Measurements from ENCODE around the gene CNOT9. TPM values are rescaled to one million over a fixed set of nuclear protein-coding genes. Genes with fewer than 3 reads are reported as not detected.

Gene CNOT9
- total RNA-seq, 1 experiment from 2014 or later = 59.9 TPM

- Mint-ChIP-seq H3K27me3 (ENCODE audit: insufficient read depth, unreplicated experiment) (no peaks in the 10 kb centered on the region), H3K9me3 (ENCODE audit: unreplicated experiment) (no peaks in the 10 kb centered on the region), H3K36me3 (ENCODE audit: insufficient read depth, unreplicated experiment) (peaks cover 46% of the 10 kb centered on the region), H3K27ac (ENCODE audit: unreplicated experiment) (no peak overlapping the region), H3K4me1 (ENCODE audit: low read depth, unreplicated experiment) (no peaks in the 10 kb centered on the region), H3K4me3 (ENCODE audit: unreplicated experiment) (no peak overlapping the region)
- ChIA-PET POLR2A (no interaction called here), CTCF (no interaction called here)
- intact Hi-C loops (cut with micrococcal nuclease; ENCODE audit: unreplicated experiment) = no loop called here
- no TSS peak for BruUV-seq (replicated peaks)
- no peak for DNase-seq
- Histone ChIP-seq H3K9me3 (no peaks in the 10 kb centered on the region), H3K36me3 (ENCODE audit: control insufficient read depth, insufficient read depth, low read length) (peaks cover 3% of the 10 kb centered on the region; the same call in 1 of the 2 replicates), H3K4me1 (no peaks in the 10 kb centered on the region; the same call in 1 of the 2 replicates), H3K4me3 (ENCODE audit: low read depth, low read length) (no peak overlapping the region), H3K27me3 (replicated peaks; ENCODE audit: control insufficient read depth, insufficient read depth, low read length) (no peaks in the 10 kb centered on the region)
- TF ChIP-seq CTCF (IDR thresholded peaks at IDR 0.05; ENCODE audit: insufficient read depth in 1 of 2, low read depth in 1 of 2, low read length in 1 of 2, severe bottlenecking in 1 of 2, unreplicated experiment in 1 of 2) = no peak
Measured at GRCh38 chr2:218555527-218555926, 13.1 kb upstream of the CNOT9 start.

GRCh38 chr2:218557941-218558340 lies 10.7 kb upstream of the CNOT9 start:
- no peak for DNase-seq
- TF ChIP-seq CTCF (IDR thresholded peaks at IDR 0.05; ENCODE audit: insufficient read depth in 1 of 2, low read depth in 1 of 2, low read length in 1 of 2, severe bottlenecking in 1 of 2, unreplicated experiment in 1 of 2) = no peak
- no peak overlapping the region for H3K4me3 Mint-ChIP-seq (ENCODE audit: unreplicated experiment)
- H3K36me3 ChIP-seq (ENCODE audit: control insufficient read depth, insufficient read depth, low read length) = peaks cover 3% of the 10 kb centered on the region; the same call in 1 of the 2 replicates
- no TSS peak for BruUV-seq (replicated peaks)
- no peak overlapping the region for H3K27ac Mint-ChIP-seq (ENCODE audit: unreplicated experiment)
- H3K27me3 ChIP-seq (replicated peaks; ENCODE audit: control insufficient read depth, insufficient read depth, low read length) = no peaks in the 10 kb centered on the region
- no peaks in the 10 kb centered on the region for H3K4me1 Mint-ChIP-seq (ENCODE audit: low read depth, unreplicated experiment)
- no peaks in the 10 kb centered on the region for H3K27me3 Mint-ChIP-seq (ENCODE audit: insufficient read depth, unreplicated experiment)
- H3K4me3 ChIP-seq (ENCODE audit: low read depth, low read length) = no peak overlapping the region
- ChIA-PET POLR2A (interaction anchor here (0.9 kb wide), 1 partner anchor 29 kb away, joined by 6 read pairs; no protein-coding TSS in a partner anchor), CTCF (interaction anchor here (0.6 kb wide), 1 partner anchor 873 kb away, joined by 3 read pairs; no protein-coding TSS in a partner anchor)
- H3K9me3 ChIP-seq = no peaks in the 10 kb centered on the region
- intact Hi-C loops (cut with micrococcal nuclease; ENCODE audit: unreplicated experiment) = no loop called here
- no peaks in the 10 kb centered on the region for H3K9me3 Mint-ChIP-seq (ENCODE audit: unreplicated experiment)
- no peaks in the 10 kb centered on the region; the same call in 1 of the 2 replicates for H3K4me1 ChIP-seq
- peaks cover 39% of the 10 kb centered on the region for H3K36me3 Mint-ChIP-seq (ENCODE audit: insufficient read depth, unreplicated experiment)

DNA sequence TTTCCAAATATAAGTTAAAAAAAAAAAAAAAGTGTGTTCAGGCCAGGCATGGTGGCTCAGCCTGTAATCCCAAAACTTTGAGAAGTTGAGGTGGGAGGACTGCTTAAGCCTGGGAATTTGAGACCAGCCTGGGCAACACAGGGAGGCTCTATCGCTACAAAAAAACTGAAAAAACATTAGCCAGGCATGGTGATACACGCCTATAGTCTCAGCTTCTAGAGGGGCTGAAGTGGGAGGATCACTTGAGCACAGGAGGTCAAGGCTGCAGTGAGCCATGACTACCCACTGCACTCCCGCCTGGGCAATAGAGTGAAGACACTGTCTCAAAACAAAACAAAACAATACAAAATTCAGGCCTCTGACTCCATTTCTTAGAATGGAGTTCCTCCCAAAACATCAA lies 9.7 kb upstream of the CNOT9 start:
- DNase-seq = no peak
- CTCF ChIA-PET = no interaction called here
- Histone ChIP-seq H3K36me3 (ENCODE audit: control insufficient read depth, insufficient read depth, low read length) (peaks cover 3% of the 10 kb centered on the region; the same call in 1 of the 2 replicates), H3K4me3 (ENCODE audit: low read depth, low read length) (no peak overlapping the region), H3K27me3 (replicated peaks; ENCODE audit: control insufficient read depth, insufficient read depth, low read length) (no peaks in the 10 kb centered on the region), H3K9me3 (no peaks in the 10 kb centered on the region), H3K4me1 (no peaks in the 10 kb centered on the region; the same call in 1 of the 2 replicates)
- no peak for TF ChIP-seq CTCF (IDR thresholded peaks at IDR 0.05; ENCODE audit: insufficient read depth in 1 of 2, low read depth in 1 of 2, low read length in 1 of 2, severe bottlenecking in 1 of 2, unreplicated experiment in 1 of 2)
- peaks cover 32% of the 10 kb centered on the region for H3K36me3 Mint-ChIP-seq (ENCODE audit: insufficient read depth, unreplicated experiment)
- no peaks in the 10 kb centered on the region for H3K27me3 Mint-ChIP-seq (ENCODE audit: insufficient read depth, unreplicated experiment)
- no peaks in the 10 kb centered on the region for H3K4me1 Mint-ChIP-seq (ENCODE audit: low read depth, unreplicated experiment)
- intact Hi-C loops (cut with micrococcal nuclease; ENCODE audit: unreplicated experiment) = no loop called here
- no peaks in the 10 kb centered on the region for H3K9me3 Mint-ChIP-seq (ENCODE audit: unreplicated experiment)
- no peak overlapping the region for H3K27ac Mint-ChIP-seq (ENCODE audit: unreplicated experiment)
- BruUV-seq (replicated peaks) = no TSS peak
- POLR2A ChIA-PET = interaction anchor here (0.9 kb wide), 1 partner anchor 30 kb away, joined by 6 read pairs; no protein-coding TSS in a partner anchor
- H3K4me3 Mint-ChIP-seq (ENCODE audit: unreplicated experiment) = no peak overlapping the region
